Ectodermal cell (in vitro differentiated cells): ENCODE measurements around the gene FAM161A.

ENCODE experiments used
- H3K27ac ChIP-seq: 2 replicates; pipeline ENCODE4 v1.7.0; 2013; ENCODE audit warnings: mild to moderate bottlenecking, low read depth, low read length; ENCODE audit not compliant: insufficient read depth, poor library complexity, severe bottlenecking
- H3K27me3 ChIP-seq: 2 replicates; pipeline ENCODE4 v1.7.0; 2013; ENCODE audit warnings: mild to moderate bottlenecking, low read length; ENCODE audit not compliant: insufficient read depth, control insufficient read depth, poor library complexity, severe bottlenecking
- H3K36me3 ChIP-seq: one replicate; pipeline ENCODE4 v1.7.0; 2013; ENCODE audit warnings: low read length; ENCODE audit not compliant: control insufficient read depth, insufficient read depth
- H3K4me1 ChIP-seq: one replicate; pipeline ENCODE4 v1.7.0; 2013; ENCODE audit warnings: low read length; ENCODE audit not compliant: control insufficient read depth, insufficient read depth
- H3K4me3 ChIP-seq: 2 replicates; pipeline ENCODE4 v1.7.0; 2013; ENCODE audit warnings: low read depth, low read length, control low read depth; ENCODE audit not compliant: insufficient read depth
- H3K9me3 ChIP-seq: 2 replicates; pipeline ENCODE4 v1.7.0; 2013; ENCODE audit warnings: mild to moderate bottlenecking, low read length, moderate library complexity; ENCODE audit not compliant: control insufficient read depth
- WGBS, 2 experiments: methylation state at CpG; one replicate each; pipeline ENCODE4 v1.1.7; 2013; ENCODE audit warnings: missing lambda C conversion rate in 2 of 2; 5-methylcytosine and 5-hydroxymethylcytosine counted together

The FAM161A gene

DNA sequence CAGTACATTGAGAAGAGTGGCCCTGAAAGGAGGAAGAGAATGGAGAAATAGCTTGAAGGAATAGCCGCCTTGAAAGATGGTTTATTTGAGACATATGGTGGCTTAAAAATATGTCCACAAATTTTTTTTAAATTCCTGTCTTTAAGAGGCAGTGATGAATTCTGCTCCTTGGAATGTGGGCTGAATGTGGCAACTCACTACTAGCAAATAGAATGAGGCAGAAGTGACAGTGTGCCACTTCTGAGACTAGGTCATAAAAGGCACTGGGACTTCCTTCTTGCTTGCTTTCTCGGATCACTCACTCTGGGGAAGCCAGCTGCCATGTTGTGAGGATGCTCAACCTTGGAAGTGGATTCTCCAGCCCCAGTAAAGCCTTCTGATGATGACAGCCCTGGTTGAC lies 67.0 kb downstream of the FAM161A start:
- Histone ChIP-seq H3K27ac (no peak overlapping the region), H3K4me1 (no peaks in the 10 kb centered on the region), H3K4me3 (no peak overlapping the region), H3K36me3 (no peaks in the 10 kb centered on the region), H3K27me3 (no peaks in the 10 kb centered on the region), H3K9me3 (no peaks in the 10 kb centered on the region)
- WGBS, 2 experiments, result 88 to 89% methylated on average over 2 of the region's 2 CpGs

DNA sequence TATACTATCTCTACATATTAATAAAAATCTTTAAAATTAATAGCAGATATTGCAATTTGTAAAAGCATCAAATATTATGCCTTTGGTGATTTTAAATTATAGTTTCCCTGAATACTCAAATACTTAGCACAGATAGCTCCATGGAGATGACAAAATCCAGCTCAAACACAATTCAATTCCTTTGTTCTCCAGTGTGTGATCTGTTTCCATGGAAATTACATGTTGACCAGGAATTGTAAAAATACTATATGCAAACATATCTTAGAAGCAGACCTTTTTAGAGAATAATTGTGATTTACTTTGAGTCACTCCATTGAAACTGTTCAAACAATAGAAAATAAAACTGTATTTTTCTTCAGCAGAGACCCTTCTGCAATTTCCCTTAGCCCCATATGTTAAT lies 68.3 kb downstream of the FAM161A start:
- Histone ChIP-seq H3K9me3 (no peaks in the 10 kb centered on the region), H3K27ac (no peak overlapping the region), H3K36me3 (no peaks in the 10 kb centered on the region), H3K4me3 (no peak overlapping the region), H3K27me3 (no peaks in the 10 kb centered on the region), H3K4me1 (no peaks in the 10 kb centered on the region)

GRCh38 chr2:61784643-61785042 lies 69.2 kb downstream of the FAM161A start:
- Histone ChIP-seq H3K27me3 (no peaks in the 10 kb centered on the region), H3K4me1 (no peaks in the 10 kb centered on the region), H3K4me3 (no peak overlapping the region), H3K27ac (no peak overlapping the region), H3K36me3 (no peaks in the 10 kb centered on the region), H3K9me3 (no peaks in the 10 kb centered on the region)
- 88 to 93% methylated on average over 4 of the region's 4 CpGs for WGBS, 2 experiments

DNA sequence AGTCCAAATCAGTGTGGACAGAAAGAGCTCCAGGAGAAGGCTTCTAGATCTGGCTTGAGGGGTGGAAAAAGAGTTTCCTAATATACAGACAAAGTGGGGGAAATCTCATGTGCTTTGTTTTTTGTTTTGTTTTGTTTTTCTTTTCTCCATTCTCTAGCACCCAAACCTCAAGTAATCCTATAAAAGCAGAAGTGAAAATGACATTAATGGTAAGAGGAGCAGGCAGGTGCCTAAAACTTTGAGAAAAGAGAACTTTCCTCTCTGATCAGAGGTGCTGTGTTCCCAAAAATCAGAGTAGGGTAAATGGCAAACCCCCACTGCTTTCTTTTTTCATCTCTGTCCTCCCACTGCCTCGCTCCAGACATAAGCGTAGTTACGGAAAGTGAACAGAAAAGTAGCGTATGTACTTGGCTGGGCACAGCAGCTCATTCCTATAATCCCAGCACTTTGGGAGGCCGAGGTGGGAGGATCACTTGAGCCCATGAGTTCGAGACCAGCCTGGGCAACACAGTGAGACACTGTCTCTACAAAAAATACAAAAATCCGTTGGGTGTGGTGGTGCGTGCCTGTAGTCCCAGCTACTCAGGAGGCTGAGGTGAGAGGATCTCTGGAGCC lies 77.8 kb downstream of the FAM161A start:
- Histone ChIP-seq H3K9me3 (no peaks in the 10 kb centered on the region), H3K4me1 (no peaks in the 10 kb centered on the region), H3K27me3 (peaks cover 8% of the 10 kb centered on the region), H3K36me3 (no peaks in the 10 kb centered on the region), H3K4me3 (no peak overlapping the region), H3K27ac (no peak overlapping the region)
- WGBS, 2 experiments, result 91 to 92% methylated on average over 8 of the region's 8 CpGs
